Loucy (cell line): ENCODE measurements around the gene KCNK3.

ENCODE experiments used
- H2AFZ ChIP-seq: fragments of 200-600 bp; sonication (generic); 2 replicates; pipeline ENCODE4 v1.6.0; 2016; ENCODE audit warnings: antibody characterized with exemption, mild to moderate bottlenecking, low read length, moderate library complexity
- H3F3A ChIP-seq: fragments of 200-600 bp; 2 replicates; pipeline ENCODE4 v1.6.0; 2016; ENCODE audit warnings: antibody characterized with exemption, low read depth, mild to moderate bottlenecking
- H3K27me3 ChIP-seq: fragments of 200-600 bp; sonication (generic); 2 replicates; pipeline ENCODE4 v1.6.1; 2014; ENCODE audit warnings: low read length, mild to moderate bottlenecking; ENCODE audit not compliant: insufficient read depth, poor library complexity, severe bottlenecking
- H3K36me3 ChIP-seq: fragments of 200-600 bp; sonication (generic); 2 replicates; pipeline ENCODE4 v1.6.1; 2016; ENCODE audit warnings: low read length; ENCODE audit not compliant: insufficient read depth
- H3K4me1 ChIP-seq: fragments of 200-600 bp; sonication (generic); 2 replicates; pipeline ENCODE4 v1.5.1; 2014; ENCODE audit warnings: low read length, mild to moderate bottlenecking; ENCODE audit not compliant: insufficient read depth, poor library complexity, severe bottlenecking
- H3K4me2 ChIP-seq: fragments of 200-600 bp; sonication (generic); 2 replicates; pipeline ENCODE4 v1.6.0; 2014; ENCODE audit warnings: antibody characterized with exemption, low read length, low read depth, mild to moderate bottlenecking; ENCODE audit not compliant: poor library complexity, severe bottlenecking
- H3K4me3 ChIP-seq: fragments of 200-600 bp; sonication (generic); 2 replicates; pipeline ENCODE4 v1.5.1; 2014; ENCODE audit warnings: low read length, mild to moderate bottlenecking, mixed read lengths; ENCODE audit not compliant: poor library complexity, severe bottlenecking
- H3K79me2 ChIP-seq: fragments of 200-600 bp; sonication (generic); 2 replicates; pipeline ENCODE4 v1.6.1; 2014; ENCODE audit warnings: low read length; ENCODE audit not compliant: insufficient read depth
- H3K9ac ChIP-seq: fragments of 200-600 bp; sonication (generic); 2 replicates; pipeline ENCODE4 v1.6.0; 2014; ENCODE audit warnings: mild to moderate bottlenecking, low read depth, low read length, moderate library complexity; ENCODE audit not compliant: poor library complexity, severe bottlenecking
- H3K9me2 ChIP-seq: fragments of 200-600 bp; sonication (generic); replicated peaks from 2 replicates; pipeline ENCODE4 v1.6.1; 2016; ENCODE audit warnings: low read depth, low read length, mixed read lengths
- H3K9me3 ChIP-seq: fragments of 200-600 bp; sonication (generic); 2 replicates; pipeline ENCODE4 v1.6.1; 2014; ENCODE audit warnings: mild to moderate bottlenecking, antibody characterized with exemption, low read length, low read depth; ENCODE audit not compliant: insufficient read depth
- H4K20me1 ChIP-seq: fragments of 200-600 bp; sonication (generic); 2 replicates; pipeline ENCODE4 v1.6.0; 2014; ENCODE audit warnings: antibody characterized with exemption, low read length, mild to moderate bottlenecking; ENCODE audit not compliant: insufficient read depth, poor library complexity, severe bottlenecking
- EZH2phosphoT487 ChIP-seq: fragments of 200-600 bp; IDR thresholded peaks from 2 replicates; pipeline ENCODE4 v1.6.1; 2018; ENCODE audit warnings: antibody characterized with exemption, mild to moderate bottlenecking, moderate library complexity, borderline replicate concordance
- TF ChIP-seq, protein P1 (sequence below): fragments of 200-600 bp; sonication (generic); conservative IDR thresholded peaks from 2 replicates; pipeline ENCODE4 v1.5.1; 2014; ENCODE audit warnings: mild to moderate bottlenecking, antibody characterized with exemption, low read length

KCNK3 gene

DNA sequence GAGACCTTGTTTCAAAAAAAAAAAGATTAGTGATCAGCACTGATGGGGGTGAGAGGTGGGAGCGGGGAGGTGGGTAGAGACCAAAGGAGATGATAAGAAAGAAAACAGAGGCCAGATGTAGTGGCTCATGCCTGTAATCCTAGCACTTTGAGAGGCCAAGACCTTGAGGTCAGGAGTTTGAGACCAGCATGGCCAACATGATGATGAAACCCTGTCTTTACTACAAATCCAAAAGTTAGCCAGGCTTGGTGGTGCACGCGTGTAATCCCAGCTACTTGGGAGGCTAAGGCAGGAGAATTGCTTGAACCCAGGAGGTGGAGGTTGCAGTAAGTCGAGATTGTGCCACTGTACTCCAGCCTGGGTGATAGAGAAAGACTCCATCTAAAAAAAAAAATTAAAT is 62.0 kb downstream of the KCNK3 start:
- H3K4me2 ChIP-seq, result no peak overlapping the region

DNA sequence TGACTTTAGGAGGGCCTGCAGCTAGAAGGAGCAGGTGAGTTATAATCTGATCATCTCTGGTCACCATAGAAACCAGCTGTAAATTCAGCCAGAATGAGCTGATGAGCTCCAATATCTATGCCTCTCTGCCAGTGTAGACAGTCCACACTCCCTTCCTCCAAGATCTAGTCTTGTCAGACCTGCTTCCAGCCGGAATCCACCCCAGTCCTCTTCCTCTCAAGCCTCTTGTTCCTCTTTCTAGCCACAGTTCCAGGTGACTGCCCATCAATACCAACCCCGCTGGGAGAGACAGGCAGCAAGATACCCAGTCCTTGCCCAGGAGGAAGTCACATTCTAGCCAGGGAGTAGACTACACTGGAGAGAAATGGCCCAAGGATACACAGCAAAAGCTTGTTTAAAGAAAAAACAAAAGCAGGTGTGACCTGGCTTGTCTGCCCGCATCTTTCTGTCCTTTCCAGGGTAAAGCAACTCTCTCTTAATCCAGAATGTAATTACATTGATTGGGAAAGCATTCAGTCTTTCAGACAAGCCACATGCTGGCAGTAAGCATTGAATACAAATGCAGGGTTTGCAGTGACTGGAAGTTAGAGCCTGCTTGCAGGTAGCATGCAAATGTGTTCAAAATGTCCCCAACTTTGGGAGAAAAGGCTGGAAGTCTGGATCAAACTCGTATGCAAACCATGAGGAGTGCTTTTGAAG is 62.6 kb downstream of the KCNK3 start:
- Histone ChIP-seq H3K79me2 (no peaks in the 10 kb centered on the region), H3K4me1 (no peaks in the 10 kb centered on the region), H3K4me2 (no peak overlapping the region), H3K36me3 (no peaks in the 10 kb centered on the region), H3K9me2 (no peaks in the 10 kb centered on the region), H3K4me3 (no peak overlapping the region), H4K20me1 (no peaks in the 10 kb centered on the region), H3F3A (no peaks in the 10 kb centered on the region), H2AFZ (no peak overlapping the region), H3K9ac (no peak overlapping the region), H3K9me3 (no peaks in the 10 kb centered on the region), H3K27me3 (no peaks in the 10 kb centered on the region)
- TF ChIP-seq, protein P1, sequence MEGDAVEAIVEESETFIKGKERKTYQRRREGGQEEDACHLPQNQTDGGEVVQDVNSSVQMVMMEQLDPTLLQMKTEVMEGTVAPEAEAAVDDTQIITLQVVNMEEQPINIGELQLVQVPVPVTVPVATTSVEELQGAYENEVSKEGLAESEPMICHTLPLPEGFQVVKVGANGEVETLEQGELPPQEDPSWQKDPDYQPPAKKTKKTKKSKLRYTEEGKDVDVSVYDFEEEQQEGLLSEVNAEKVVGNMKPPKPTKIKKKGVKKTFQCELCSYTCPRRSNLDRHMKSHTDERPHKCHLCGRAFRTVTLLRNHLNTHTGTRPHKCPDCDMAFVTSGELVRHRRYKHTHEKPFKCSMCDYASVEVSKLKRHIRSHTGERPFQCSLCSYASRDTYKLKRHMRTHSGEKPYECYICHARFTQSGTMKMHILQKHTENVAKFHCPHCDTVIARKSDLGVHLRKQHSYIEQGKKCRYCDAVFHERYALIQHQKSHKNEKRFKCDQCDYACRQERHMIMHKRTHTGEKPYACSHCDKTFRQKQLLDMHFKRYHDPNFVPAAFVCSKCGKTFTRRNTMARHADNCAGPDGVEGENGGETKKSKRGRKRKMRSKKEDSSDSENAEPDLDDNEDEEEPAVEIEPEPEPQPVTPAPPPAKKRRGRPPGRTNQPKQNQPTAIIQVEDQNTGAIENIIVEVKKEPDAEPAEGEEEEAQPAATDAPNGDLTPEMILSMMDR, result no peak
- no peak for TF ChIP-seq EZH2phosphoT487

More for the DNA sequence above, 62.0 kb downstream of the KCNK3 start:
- Histone ChIP-seq H3K36me3 (no peaks in the 10 kb centered on the region), H3K9me3 (no peaks in the 10 kb centered on the region), H4K20me1 (no peaks in the 10 kb centered on the region), H2AFZ (no peak overlapping the region), H3K4me1 (no peaks in the 10 kb centered on the region), H3K4me3 (no peak overlapping the region), H3K9ac (no peak overlapping the region), H3K9me2 (no peaks in the 10 kb centered on the region), H3K79me2 (no peaks in the 10 kb centered on the region), H3K27me3 (no peaks in the 10 kb centered on the region), H3F3A (no peaks in the 10 kb centered on the region)
- TF ChIP-seq, protein P1, result no peak
- TF ChIP-seq EZH2phosphoT487, result no peak

DNA sequence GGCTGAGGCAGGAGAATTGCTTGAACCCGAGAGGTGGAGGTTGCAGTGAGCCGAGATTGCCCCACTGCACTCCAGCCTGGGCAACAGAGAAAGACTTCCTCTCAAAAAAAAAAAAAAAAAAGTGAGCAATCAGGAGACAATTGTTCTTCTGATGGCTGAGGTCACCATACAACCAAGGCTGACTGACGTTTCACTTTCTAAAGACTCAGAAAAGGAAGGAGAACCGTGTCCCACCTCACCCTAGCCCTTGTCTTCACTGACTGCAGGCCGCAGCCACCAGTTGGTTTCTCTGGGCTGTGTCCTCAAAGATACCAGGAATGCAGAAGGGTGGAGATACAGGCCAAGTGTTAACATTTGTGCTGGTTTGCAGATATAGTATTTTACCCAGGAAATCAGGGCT is 63.8 kb downstream of the KCNK3 start:
- Histone ChIP-seq H3K4me1 (no peaks in the 10 kb centered on the region), H2AFZ (no peak overlapping the region)

More for the DNA sequence above, 63.8 kb downstream of the KCNK3 start:
- no peaks in the 10 kb centered on the region for H3K9me3 ChIP-seq
- H3K4me3 ChIP-seq, result no peak overlapping the region
- no peaks in the 10 kb centered on the region for H4K20me1 ChIP-seq
- no peaks in the 10 kb centered on the region for H3K9me2 ChIP-seq
- H3K27me3 ChIP-seq, result no peaks in the 10 kb centered on the region
- no peaks in the 10 kb centered on the region for H3K36me3 ChIP-seq
- no peaks in the 10 kb centered on the region for H3K79me2 ChIP-seq
- no peak overlapping the region for H3K9ac ChIP-seq
- no peak overlapping the region for H3K4me2 ChIP-seq
- H3F3A ChIP-seq, result no peaks in the 10 kb centered on the region
- TF ChIP-seq, protein P1, result no peak
- no peak for TF ChIP-seq EZH2phosphoT487
